ENCODE measurements around the gene PPDPF.

- TF ChIP-seq JUN (IDR thresholded peaks at IDR 0.05) (no peak; a peak in 1 of 5 replicates), RNF2 (IDR thresholded peaks at IDR 0.05; ENCODE audit: borderline replicate concordance, low read depth) (no peak), RAD21 (conservative IDR thresholded peaks at IDR 0.05 in 1 of 2, IDR thresholded peaks at IDR 0.05 in 1 of 2) (peak in 1 of 2 experiments; percentile 61; a peak in 3 of 5 replicates), CEBPB (IDR thresholded peaks at IDR 0.05) (no peak), POLR2AphosphoS2 (conservative IDR thresholded peaks at IDR 0.05; ENCODE audit: low read length) (no peak), MAX (IDR thresholded peaks at IDR 0.05) (no peak), REST (IDR thresholded peaks at IDR 0.05) (no peak), BHLHE40 (IDR thresholded peaks at IDR 0.05; ENCODE audit: low read depth, low read length) (no peak), MYC (IDR thresholded peaks at IDR 0.05; ENCODE audit: borderline replicate concordance, low read length) (no peak), TFCP2L1 (CRISPR knock-in tag; IDR thresholded peaks at IDR 0.05) (no peak), POLR2A (IDR thresholded peaks at IDR 0.05; ENCODE audit: low read length) (no peak)
- TF ChIP-seq, protein P1, sequence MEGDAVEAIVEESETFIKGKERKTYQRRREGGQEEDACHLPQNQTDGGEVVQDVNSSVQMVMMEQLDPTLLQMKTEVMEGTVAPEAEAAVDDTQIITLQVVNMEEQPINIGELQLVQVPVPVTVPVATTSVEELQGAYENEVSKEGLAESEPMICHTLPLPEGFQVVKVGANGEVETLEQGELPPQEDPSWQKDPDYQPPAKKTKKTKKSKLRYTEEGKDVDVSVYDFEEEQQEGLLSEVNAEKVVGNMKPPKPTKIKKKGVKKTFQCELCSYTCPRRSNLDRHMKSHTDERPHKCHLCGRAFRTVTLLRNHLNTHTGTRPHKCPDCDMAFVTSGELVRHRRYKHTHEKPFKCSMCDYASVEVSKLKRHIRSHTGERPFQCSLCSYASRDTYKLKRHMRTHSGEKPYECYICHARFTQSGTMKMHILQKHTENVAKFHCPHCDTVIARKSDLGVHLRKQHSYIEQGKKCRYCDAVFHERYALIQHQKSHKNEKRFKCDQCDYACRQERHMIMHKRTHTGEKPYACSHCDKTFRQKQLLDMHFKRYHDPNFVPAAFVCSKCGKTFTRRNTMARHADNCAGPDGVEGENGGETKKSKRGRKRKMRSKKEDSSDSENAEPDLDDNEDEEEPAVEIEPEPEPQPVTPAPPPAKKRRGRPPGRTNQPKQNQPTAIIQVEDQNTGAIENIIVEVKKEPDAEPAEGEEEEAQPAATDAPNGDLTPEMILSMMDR (IDR thresholded peaks at IDR 0.05), result peak; percentile 53
- TF ChIP-seq, protein P2, sequence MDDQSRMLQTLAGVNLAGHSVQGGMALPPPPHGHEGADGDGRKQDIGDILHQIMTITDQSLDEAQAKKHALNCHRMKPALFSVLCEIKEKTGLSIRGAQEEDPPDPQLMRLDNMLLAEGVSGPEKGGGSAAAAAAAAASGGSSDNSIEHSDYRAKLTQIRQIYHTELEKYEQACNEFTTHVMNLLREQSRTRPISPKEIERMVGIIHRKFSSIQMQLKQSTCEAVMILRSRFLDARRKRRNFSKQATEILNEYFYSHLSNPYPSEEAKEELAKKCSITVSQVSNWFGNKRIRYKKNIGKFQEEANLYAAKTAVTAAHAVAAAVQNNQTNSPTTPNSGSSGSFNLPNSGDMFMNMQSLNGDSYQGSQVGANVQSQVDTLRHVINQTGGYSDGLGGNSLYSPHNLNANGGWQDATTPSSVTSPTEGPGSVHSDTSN (IDR thresholded peaks at IDR 0.05), result no peak
These were observed 17.9 kb downstream of the PPDPF start for GRCh38 chr20:63538204-63539091.

All from A549 (cell line).